PFSK-1 (cell line): ENCODE results near the gene DUSP15.

Experiments used
- FOXP2 ChIP-seq: optimal IDR thresholded peaks from 2 replicates; pipeline ENCODE3; 2011; ENCODE audit warnings: borderline replicate concordance, control low read depth, inconsistent platforms; ENCODE audit not compliant: insufficient read depth; ENCODE audit errors: extremely low read length, extremely low read depth
- POLR2AphosphoS5 ChIP-seq: IDR thresholded peaks from 2 replicates; pipeline ENCODE4 v1.6.1; 2012; ENCODE audit warnings: low read depth, mild to moderate bottlenecking, control low read depth, low read length, moderate library complexity
- SIN3A ChIP-seq: IDR thresholded peaks from 2 replicates; pipeline ENCODE4 v1.6.1; 2012; ENCODE audit warnings: mild to moderate bottlenecking, low read length, moderate library complexity, borderline replicate concordance; ENCODE audit not compliant: insufficient read depth
- TAF1 ChIP-seq: IDR thresholded peaks from 2 replicates; pipeline ENCODE4 v1.6.1; 2012; ENCODE audit warnings: low read length, control low read depth, borderline replicate concordance; ENCODE audit not compliant: insufficient read depth
- TF ChIP-seq, protein P1 (sequence below), 2 experiments: IDR thresholded peaks; 2 replicates each; pipeline versions ENCODE4 v1.6.1 to v1.8.0; 2011 to 2012; ENCODE audit warnings: low read depth in 2 of 2, low read length in 2 of 2, control low read depth in 1 of 2, inconsistent platforms in 1 of 2, mild to moderate bottlenecking in 1 of 2, moderate library complexity in 1 of 2; ENCODE audit not compliant: insufficient read depth in 1 of 2

DNA sequence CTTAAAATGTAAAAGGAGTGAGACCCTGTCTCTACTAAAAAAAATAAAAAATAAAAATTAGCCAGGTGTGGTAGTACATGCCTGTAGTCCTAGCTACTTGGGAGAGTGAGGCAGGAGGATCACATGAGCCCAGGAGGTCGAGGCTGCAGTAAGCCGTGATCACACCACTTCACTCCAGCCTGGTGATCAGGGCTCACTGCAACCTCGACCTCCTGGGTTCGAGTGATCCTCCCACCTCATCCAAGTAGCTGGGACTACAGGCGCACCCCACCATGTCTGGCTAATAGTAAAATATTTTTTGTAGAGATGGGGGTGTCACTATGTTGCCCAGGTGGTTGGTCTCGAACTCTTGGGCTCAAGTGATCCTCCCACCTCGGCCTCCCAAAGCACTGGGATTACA lies 16.8 kb downstream of the DUSP15 start:
- TF ChIP-seq POLR2AphosphoS5 (no peak), TAF1 (no peak), SIN3A (no peak), FOXP2 (no peak)
- TF ChIP-seq, protein P1, sequence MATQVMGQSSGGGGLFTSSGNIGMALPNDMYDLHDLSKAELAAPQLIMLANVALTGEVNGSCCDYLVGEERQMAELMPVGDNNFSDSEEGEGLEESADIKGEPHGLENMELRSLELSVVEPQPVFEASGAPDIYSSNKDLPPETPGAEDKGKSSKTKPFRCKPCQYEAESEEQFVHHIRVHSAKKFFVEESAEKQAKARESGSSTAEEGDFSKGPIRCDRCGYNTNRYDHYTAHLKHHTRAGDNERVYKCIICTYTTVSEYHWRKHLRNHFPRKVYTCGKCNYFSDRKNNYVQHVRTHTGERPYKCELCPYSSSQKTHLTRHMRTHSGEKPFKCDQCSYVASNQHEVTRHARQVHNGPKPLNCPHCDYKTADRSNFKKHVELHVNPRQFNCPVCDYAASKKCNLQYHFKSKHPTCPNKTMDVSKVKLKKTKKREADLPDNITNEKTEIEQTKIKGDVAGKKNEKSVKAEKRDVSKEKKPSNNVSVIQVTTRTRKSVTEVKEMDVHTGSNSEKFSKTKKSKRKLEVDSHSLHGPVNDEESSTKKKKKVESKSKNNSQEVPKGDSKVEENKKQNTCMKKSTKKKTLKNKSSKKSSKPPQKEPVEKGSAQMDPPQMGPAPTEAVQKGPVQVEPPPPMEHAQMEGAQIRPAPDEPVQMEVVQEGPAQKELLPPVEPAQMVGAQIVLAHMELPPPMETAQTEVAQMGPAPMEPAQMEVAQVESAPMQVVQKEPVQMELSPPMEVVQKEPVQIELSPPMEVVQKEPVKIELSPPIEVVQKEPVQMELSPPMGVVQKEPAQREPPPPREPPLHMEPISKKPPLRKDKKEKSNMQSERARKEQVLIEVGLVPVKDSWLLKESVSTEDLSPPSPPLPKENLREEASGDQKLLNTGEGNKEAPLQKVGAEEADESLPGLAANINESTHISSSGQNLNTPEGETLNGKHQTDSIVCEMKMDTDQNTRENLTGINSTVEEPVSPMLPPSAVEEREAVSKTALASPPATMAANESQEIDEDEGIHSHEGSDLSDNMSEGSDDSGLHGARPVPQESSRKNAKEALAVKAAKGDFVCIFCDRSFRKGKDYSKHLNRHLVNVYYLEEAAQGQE (IDR thresholded peaks at IDR 0.05; ENCODE audit: insufficient read depth in 1 of 2, low read depth in 2 of 2, low read length in 2 of 2), result no peak
